B cell (primary cell): ENCODE data around the gene GREM1. TPM values are rescaled to one million over a fixed set of nuclear protein-coding genes. Genes with fewer than 3 reads are reported as not detected.

Source experiments
- ATAC-seq: fragments of 200-7000 bp; cut with Tn5 transposase; one replicate; pipeline ENCODE4 v1.10.0; 2021; ENCODE audit warnings: low read depth, mild to moderate bottlenecking, moderate number of reproducible peaks, moderate library complexity
- CTCF ChIA-PET: fragments of 350-600 bp; sonication (Branson Sonifier 250); formaldehyde crosslinking; loops from one replicate; lab custom pipeline; 2021; ENCODE audit warnings: antibody characterized with exemption, inconsistent platforms; lab: Charles Lee
- POLR2A ChIA-PET: fragments of 350-600 bp; sonication (Branson Sonifier 250); formaldehyde crosslinking; loops from one replicate; lab custom pipeline; 2021; ENCODE audit warnings: antibody characterized with exemption; lab: Charles Lee
- DNase-seq: peaks from one replicate; pipeline ENCODE4 v3.0.0; 2013
- H2AFZ ChIP-seq: 2 replicates; pipeline ENCODE4 v1.6.1; 2012; ENCODE audit warnings: mild to moderate bottlenecking, low read depth, low read length; ENCODE audit not compliant: insufficient read depth, poor library complexity, severe bottlenecking
- H3K27ac ChIP-seq, 2 donors: 1 replicate in 1 of 2; 2 replicates in 1 of 2; pipeline ENCODE4 v1.5.1; 2012 to 2013; ENCODE audit warnings: low read length in 2 of 2, mild to moderate bottlenecking in 2 of 2, moderate library complexity in 1 of 2
- H3K27me3 ChIP-seq, 4 experiments: fragments of 200-600 bp in 1 of 4; sonication (generic) in 1 of 4; replicated peaks in 1 of 4; 1 replicate in 2 of 4; 2 replicates in 2 of 4; pipeline versions ENCODE4 v1.6.1 to v1.7.0; 2013 to 2016; ENCODE audit warnings: low read length in 3 of 4, mild to moderate bottlenecking in 2 of 4, mixed read lengths in 1 of 4, moderate library complexity in 1 of 4; ENCODE audit not compliant: insufficient read depth in 4 of 4, control insufficient read depth in 3 of 4; ENCODE audit errors: control extremely low read depth in 1 of 4
- H3K36me3 ChIP-seq, 2 experiments: replicated peaks in 1 of 2; 1 replicate in 1 of 2; 2 replicates in 1 of 2; pipeline versions ENCODE4 v1.6.1 to v1.7.1; 2013; ENCODE audit warnings: low read length in 1 of 2; ENCODE audit not compliant: insufficient read depth in 2 of 2, control insufficient read depth in 1 of 2; ENCODE audit errors: control extremely low read depth in 1 of 2, extremely low read depth in 1 of 2
- H3K4me1 ChIP-seq, 2 donors: fragments of 200-600 bp in 1 of 2; sonication (generic) in 1 of 2; 1 replicate in 1 of 2; 2 replicates in 1 of 2; pipeline versions ENCODE4 v1.5.1 to v1.6.1; 2013 to 2017; ENCODE audit warnings: low read length in 2 of 2; ENCODE audit not compliant: control insufficient read depth in 2 of 2, insufficient read depth in 2 of 2
- H3K4me2 ChIP-seq: replicated peaks from 2 replicates; pipeline ENCODE3; 2012; ENCODE audit warnings: mild to moderate bottlenecking, low read depth, low read length; ENCODE audit not compliant: poor library complexity, severe bottlenecking
- H3K4me3 ChIP-seq, 5 experiments: fragments of 200-600 bp in 1 of 5; sonication (generic) in 1 of 5; 1 replicate in 3 of 5; 2 replicates in 2 of 5; pipeline versions ENCODE4 v1.5.1 to v1.7.0; 2011 to 2016; ENCODE audit warnings: low read length in 4 of 5, mild to moderate bottlenecking in 4 of 5, low read depth in 2 of 5, control low read depth in 1 of 5, moderate library complexity in 1 of 5; ENCODE audit not compliant: insufficient read depth in 1 of 5; ENCODE audit errors: control extremely low read depth in 1 of 5, extremely low read depth in 1 of 5
- H3K79me2 ChIP-seq: fragments of 200-600 bp; sonication (generic); one replicate; pipeline ENCODE4 v1.6.0; 2016; ENCODE audit warnings: low read length; ENCODE audit not compliant: control insufficient read depth, insufficient read depth
- H3K9ac ChIP-seq: fragments of 200-600 bp; sonication (generic); 2 replicates; pipeline ENCODE4 v1.6.1; 2017; ENCODE audit warnings: mild to moderate bottlenecking, low read length, moderate library complexity
- H3K9me3 ChIP-seq, 3 donors: one replicate each; pipeline versions ENCODE4 v1.6.1 to v1.7.1; 2013; ENCODE audit warnings: low read length in 2 of 3; ENCODE audit not compliant: control insufficient read depth in 2 of 3, insufficient read depth in 1 of 3; ENCODE audit errors: control extremely low read depth in 1 of 3
- H4K20me1 ChIP-seq: 2 replicates; pipeline ENCODE4 v1.6.0; 2012; ENCODE audit warnings: mild to moderate bottlenecking, low read length; ENCODE audit not compliant: insufficient read depth, control insufficient read depth, poor library complexity, severe bottlenecking
- H3K27ac Mint-ChIP-seq: one replicate; pipeline ENCODE4 v1.8.0; 2021; ENCODE audit warnings: mixed read lengths
- H3K27me3 Mint-ChIP-seq: one replicate; pipeline ENCODE4 v1.8.0; 2021; ENCODE audit warnings: mixed read lengths
- H3K4me1 Mint-ChIP-seq: one replicate; pipeline ENCODE4 v1.8.0; 2021; ENCODE audit warnings: mixed read lengths
- H3K4me3 Mint-ChIP-seq: one replicate; pipeline ENCODE4 v1.8.0; 2021; ENCODE audit warnings: mixed read lengths
- H3K9me3 Mint-ChIP-seq: one replicate; pipeline ENCODE4 v1.8.0; 2022; ENCODE audit warnings: mixed read lengths; ENCODE audit not compliant: insufficient read depth
- CTCF ChIP-seq: fragments of 200-600 bp; IDR thresholded peaks from one replicate; pipeline ENCODE4 v1.8.0; 2022; ENCODE audit warnings: antibody characterized with exemption, mild to moderate bottlenecking
- EZH2 ChIP-seq: IDR thresholded peaks from 2 replicates; pipeline ENCODE4 v1.6.1; 2012; ENCODE audit warnings: borderline replicate concordance, low read depth, mild to moderate bottlenecking, moderate library complexity, low read length; ENCODE audit not compliant: insufficient read depth, poor library complexity, severe bottlenecking
- WGBS: methylation state at CpG from one replicate; pipeline ENCODE4 v1.1.5; 2013; ENCODE audit warnings: missing lambda C conversion rate; ENCODE audit not compliant: insufficient coverage; 5-methylcytosine and 5-hydroxymethylcytosine counted together
- intact Hi-C: fragments of 100-400 bp; cut with micrococcal nuclease; formaldehyde crosslinking; loops from one replicate; pipeline ENCODE4 v1.10.0; 2022
- polyA plus RNA-seq: library from polyadenylated mRNA; depleted of rRNA; stranded (reverse); fragments of >200 nt; gene quantifications from 2 replicates; pipeline ENCODE4 v1.2.3, GENCODE V29; 2012
- total RNA-seq, 2 donors: library from RNA; stranded (reverse); fragments of 120-200 nt in 1 of 2; gene quantifications; 1 replicate in 1 of 2; 2 replicates in 1 of 2; pipeline versions ENCODE4 v1.2.3 to v1.2.4, GENCODE V29; 2013 to 2022

The GREM1 gene
- total and polyA plus RNA-seq, 2 donors (not counting 1 experiment from before 2014, with no cell fraction given) = not detected

GRCh38 chr15:32701863-32702262 lies 15.9 kb upstream of the GREM1 start:
- Mint-ChIP-seq H3K4me1 (no peaks in the 10 kb centered on the region), H3K9me3 (no peaks in the 10 kb centered on the region), H3K4me3 (no peak overlapping the region), H3K27me3 (peaks cover 37% of the 10 kb centered on the region), H3K27ac (no peak overlapping the region)
- no peak overlapping the region for H3K4me2 ChIP-seq
- POLR2A ChIA-PET = no interaction called here
- no peak overlapping the region for H3K27ac ChIP-seq
- TF ChIP-seq EZH2 (no peak), CTCF (no peak)
- intact Hi-C loops = no loop called here
- no peak overlapping the region for H2AFZ ChIP-seq
- H3K36me3 ChIP-seq = no peaks in the 10 kb centered on the region
- H3K4me3 ChIP-seq = no peak overlapping the region
- no peak overlapping the region for H3K9ac ChIP-seq
- CTCF ChIA-PET = no interaction called here
- no peaks in the 10 kb centered on the region for H3K9me3 ChIP-seq
- no CpG with 5 or more reads among the region's 3 CpGs for WGBS
- H3K4me1 ChIP-seq = no peaks in the 10 kb centered on the region
- H4K20me1 ChIP-seq = no peaks in the 10 kb centered on the region
- no peak for DNase-seq
- ATAC-seq = no peak
- peaks cover 0 to 4% (median 1%) of the 10 kb centered on the region in 4 experiments for H3K27me3 ChIP-seq
- no peaks in the 10 kb centered on the region for H3K79me2 ChIP-seq

GRCh38 chr15:32704395-32704981 lies 13.3 kb upstream of the GREM1 start:
- Histone ChIP-seq H4K20me1 (no peaks in the 10 kb centered on the region), H3K9ac (no peak overlapping the region), H3K4me1 (no peaks in the 10 kb centered on the region), H3K4me2 (no peak overlapping the region), H3K27ac (no peak overlapping the region), H3K79me2 (no peaks in the 10 kb centered on the region), H3K36me3 (no peaks in the 10 kb centered on the region), H3K27me3 (peaks cover 0 to 8% (median 7%) of the 10 kb centered on the region in 4 experiments), H3K9me3 (no peaks in the 10 kb centered on the region), H2AFZ (no peak overlapping the region), H3K4me3 (no peak overlapping the region)
- DNase-seq = no peak
- 87% methylated on average over 3 of the region's 8 CpGs for WGBS
- ChIA-PET POLR2A (no interaction called here), CTCF (interaction anchor here (1.3 to 1.6 kb wide), 3 partner anchors 38 to 290 kb away, joined by 3 to 4 read pairs (median 3); no protein-coding TSS in a partner anchor)
- TF ChIP-seq CTCF (no peak), EZH2 (no peak)
- no peak for ATAC-seq
- Mint-ChIP-seq H3K27ac (no peak overlapping the region), H3K4me1 (no peaks in the 10 kb centered on the region), H3K27me3 (peaks cover 45% of the 10 kb centered on the region), H3K9me3 (no peaks in the 10 kb centered on the region), H3K4me3 (no peak overlapping the region)
- intact Hi-C loops = no loop called here
